Raji (cell line): ENCODE data around the gene LIPE.
A peak's percentile ranks its signal among the peaks of the same experiment; 100 is the strongest.

Experiments
- POLR2A ChIP-seq: IDR thresholded peaks from 2 replicates; pipeline ENCODE4 v1.6.1; 2011; ENCODE audit warnings: low read depth, low read length, control low read depth; ENCODE audit not compliant: insufficient read depth

Gene LIPE

GRCh38 chr19:42424712-42425131 lies 2.5 kb downstream of the LIPE start:
- TF ChIP-seq POLR2A, result no peak

- TF ChIP-seq POLR2A, result no peak
Measured at GRCh38 chr19:42424345-42424707, 2.9 kb downstream of the LIPE start.

GRCh38 chr19:42423462-42424344 lies 3.5 kb downstream of the LIPE start:
- TF ChIP-seq POLR2A, result peak; percentile 53

- peak; percentile 56 for TF ChIP-seq POLR2A
Measured at GRCh38 chr19:42422901-42423461, 4.2 kb downstream of the LIPE start.

GRCh38 chr19:42422092-42422900 lies 4.9 kb downstream of the LIPE start:
- TF ChIP-seq POLR2A, result peak; percentile 45; the same call in 1 of the 2 replicates

- no peak for TF ChIP-seq POLR2A
Measured at GRCh38 chr19:42421591-42422031, 5.6 kb downstream of the LIPE start.

GRCh38 chr19:42421101-42421500 lies 6.1 kb downstream of the LIPE start:
- TF ChIP-seq POLR2A, result no peak

- no peak for TF ChIP-seq POLR2A
Measured at GRCh38 chr19:42420055-42420544, 7.1 kb downstream of the LIPE start.

- no peak for TF ChIP-seq POLR2A
Measured at GRCh38 chr19:42419309-42419708, 7.9 kb downstream of the LIPE start.

- no peak for TF ChIP-seq POLR2A
Measured at GRCh38 chr19:42412661-42413076, 14.5 kb downstream of the LIPE start.

GRCh38 chr19:42412227-42412626 lies 15.0 kb downstream of the LIPE start:
- TF ChIP-seq POLR2A, result no peak

- TF ChIP-seq POLR2A, result no peak
Measured at GRCh38 chr19:42411581-42412178, 15.5 kb downstream of the LIPE start.

GRCh38 chr19:42410371-42410770 lies 16.8 kb downstream of the LIPE start:
- TF ChIP-seq POLR2A, result no peak

GRCh38 chr19:42409477-42409876 lies 17.7 kb downstream of the LIPE start:
- TF ChIP-seq POLR2A, result no peak

- TF ChIP-seq POLR2A, result no peak
Measured at GRCh38 chr19:42407816-42408175, 19.4 kb downstream of the LIPE start.
